ENCODE results near the gene YARS1.
A peak's percentile ranks its signal among the peaks of the same experiment; 100 is the strongest.

The YARS1 gene

GRCh38 chr1:32733582-32734321, 83.4 kb downstream of the YARS1 start:
- peak; percentile 57 for DNase-seq
- Mint-ChIP-seq H3K9me3 (no peaks in the 10 kb centered on the region), H3K4me3 (no peak overlapping the region), H3K27me3 (ENCODE audit: low read depth, poor library complexity) (no peaks in the 10 kb centered on the region), H3K27ac (peak overlapping the region; percentile 79), H3K36me3 (ENCODE audit: low read depth) (no peaks in the 10 kb centered on the region), H3K4me1 (peaks cover 48% of the 10 kb centered on the region)
- TF ChIP-seq CTCF (IDR thresholded peaks at IDR 0.05) = no peak

- Mint-ChIP-seq H3K9me3 (no peaks in the 10 kb centered on the region), H3K27me3 (ENCODE audit: low read depth, poor library complexity) (peaks cover 8% of the 10 kb centered on the region), H3K27ac (no peak overlapping the region), H3K36me3 (ENCODE audit: low read depth) (no peaks in the 10 kb centered on the region), H3K4me3 (no peak overlapping the region), H3K4me1 (peaks cover 61% of the 10 kb centered on the region)
- no peak for TF ChIP-seq CTCF (IDR thresholded peaks at IDR 0.05)
- no peak for DNase-seq
Measured at GRCh38 chr1:32729254-32730046, 87.7 kb downstream of the YARS1 start.

- TF ChIP-seq CTCF (IDR thresholded peaks at IDR 0.05) = no peak
- no peak for DNase-seq
- no peaks in the 10 kb centered on the region for H3K9me3 Mint-ChIP-seq
- H3K36me3 Mint-ChIP-seq (ENCODE audit: low read depth) = no peaks in the 10 kb centered on the region
- peaks cover 8% of the 10 kb centered on the region for H3K27me3 Mint-ChIP-seq (ENCODE audit: low read depth, poor library complexity)
- H3K27ac Mint-ChIP-seq = no peak overlapping the region
- H3K4me1 Mint-ChIP-seq = peaks cover 54% of the 10 kb centered on the region
- H3K4me3 Mint-ChIP-seq = no peak overlapping the region
Measured at GRCh38 chr1:32728413-32729077, 88.6 kb downstream of the YARS1 start.

- no peak for TF ChIP-seq CTCF (IDR thresholded peaks at IDR 0.05)
- Mint-ChIP-seq H3K9me3 (no peaks in the 10 kb centered on the region), H3K27ac (peak overlapping the region; percentile 66), H3K36me3 (ENCODE audit: low read depth) (no peaks in the 10 kb centered on the region), H3K4me3 (no peak overlapping the region), H3K4me1 (peaks cover 49% of the 10 kb centered on the region), H3K27me3 (ENCODE audit: low read depth, poor library complexity) (peaks cover 10% of the 10 kb centered on the region)
- DNase-seq = no peak
Measured at GRCh38 chr1:32727876-32728275, 89.3 kb downstream of the YARS1 start.

- Mint-ChIP-seq H3K27me3 (ENCODE audit: low read depth, poor library complexity) (peaks cover 15% of the 10 kb centered on the region), H3K36me3 (ENCODE audit: low read depth) (no peaks in the 10 kb centered on the region)
Measured at GRCh38 chr1:32725615-32725982, 91.6 kb downstream of the YARS1 start.

More at GRCh38 chr1:32725615-32725982, 91.6 kb downstream of the YARS1 start:
- Mint-ChIP-seq H3K4me3 (no peak overlapping the region), H3K27ac (no peak overlapping the region), H3K4me1 (peaks cover 54% of the 10 kb centered on the region), H3K9me3 (no peaks in the 10 kb centered on the region)
- TF ChIP-seq CTCF (IDR thresholded peaks at IDR 0.05) = no peak
- DNase-seq = no peak

Measured in nephron progenitor cell (in vitro differentiated cells).